ENCODE data around the gene ANKRD29. TPM values are rescaled to one million over a fixed set of nuclear protein-coding genes. Genes with fewer than 3 reads are reported as not detected.
"Not testable (repeated sequence)": the region's sequence is repeated elsewhere in the genome, so short reads cannot be mapped to it uniquely, and the experiment has no call there.

ANKRD29 gene
- total RNA-seq, 1 experiment from 2014 or later = 3.9 TPM

DNA sequence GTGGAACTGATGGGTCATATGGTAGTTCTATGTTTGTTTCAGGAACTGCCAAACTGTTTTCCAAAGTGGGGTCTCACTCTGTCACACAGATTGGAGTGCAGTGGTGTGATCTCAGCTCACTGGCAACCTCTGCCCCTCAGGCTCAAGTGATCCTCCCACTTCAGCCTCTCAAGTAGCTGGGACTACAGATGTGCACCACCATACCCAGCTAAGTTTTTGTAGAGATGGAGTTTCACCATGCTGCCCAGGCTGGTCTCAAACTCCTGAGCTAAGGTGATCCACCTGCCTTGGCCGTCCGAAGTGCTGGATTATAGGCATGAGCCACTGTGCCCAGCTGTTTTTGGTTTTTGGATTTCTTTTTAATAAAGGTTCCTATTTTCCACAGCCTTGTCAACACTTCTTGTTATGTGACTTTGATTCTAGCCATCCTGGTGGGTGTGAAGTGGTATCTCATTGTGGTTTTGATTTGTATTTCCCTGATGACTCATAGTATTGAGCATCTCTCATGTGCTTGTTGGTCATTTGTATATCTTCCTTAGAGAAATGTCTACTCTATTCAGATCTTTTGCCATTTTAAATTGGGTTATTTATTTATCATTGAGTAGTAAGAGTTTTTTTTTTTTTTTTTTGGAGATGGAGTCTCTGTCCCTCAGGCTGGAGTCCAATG lies 99.2 kb downstream of the ANKRD29 start:
- Histone ChIP-seq H3K36me3 (peaks cover 3% of the 10 kb centered on the region; the same call in 1 of the 2 replicates), H3K4me3 (no peak overlapping the region), H3K9me3 (replicated peaks) (no peaks in the 10 kb centered on the region), H3K27ac (no peak overlapping the region), H3K27me3 (no peaks in the 10 kb centered on the region), H3K4me1 (no peaks in the 10 kb centered on the region)
- DNase-seq = no peak

DNA sequence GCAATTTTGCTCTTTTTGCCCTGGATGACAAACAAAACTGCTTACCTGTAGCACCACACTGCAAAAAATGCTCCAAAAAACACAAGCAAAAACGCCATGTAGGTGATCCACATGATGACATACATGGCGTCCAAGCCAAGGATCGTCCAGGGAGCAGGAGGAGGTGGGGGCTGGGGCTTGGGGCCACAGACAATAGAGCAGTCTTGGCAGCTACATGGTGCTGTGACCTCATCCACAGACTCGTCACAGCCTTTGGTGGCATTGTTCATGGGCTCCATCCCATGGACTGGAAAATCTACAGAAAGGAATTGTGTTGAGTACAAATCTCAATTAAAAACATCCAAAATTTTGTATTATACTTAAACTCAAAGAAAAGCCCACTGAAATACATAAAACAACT lies 102.5 kb downstream of the ANKRD29 start:
- no peak for DNase-seq
- Histone ChIP-seq H3K9me3 (replicated peaks) (no peaks in the 10 kb centered on the region), H3K27ac (no peak overlapping the region), H3K27me3 (no peaks in the 10 kb centered on the region), H3K36me3 (peaks cover 3% of the 10 kb centered on the region; the same call in 1 of the 2 replicates), H3K4me1 (no peaks in the 10 kb centered on the region), H3K4me3 (no peak overlapping the region)

- not testable (repeated sequence) for DNase-seq; H3K4me3 ChIP-seq; H3K27me3 ChIP-seq; H3K27ac ChIP-seq; H3K9me3 ChIP-seq (replicated peaks); H3K36me3 ChIP-seq
- H3K4me1 ChIP-seq = peaks cover 10% of the 10 kb centered on the region; the same call in 1 of the 2 replicates
Observed at GRCh38 chr18:23557511-23557910, 105.2 kb downstream of the ANKRD29 start.

DNA sequence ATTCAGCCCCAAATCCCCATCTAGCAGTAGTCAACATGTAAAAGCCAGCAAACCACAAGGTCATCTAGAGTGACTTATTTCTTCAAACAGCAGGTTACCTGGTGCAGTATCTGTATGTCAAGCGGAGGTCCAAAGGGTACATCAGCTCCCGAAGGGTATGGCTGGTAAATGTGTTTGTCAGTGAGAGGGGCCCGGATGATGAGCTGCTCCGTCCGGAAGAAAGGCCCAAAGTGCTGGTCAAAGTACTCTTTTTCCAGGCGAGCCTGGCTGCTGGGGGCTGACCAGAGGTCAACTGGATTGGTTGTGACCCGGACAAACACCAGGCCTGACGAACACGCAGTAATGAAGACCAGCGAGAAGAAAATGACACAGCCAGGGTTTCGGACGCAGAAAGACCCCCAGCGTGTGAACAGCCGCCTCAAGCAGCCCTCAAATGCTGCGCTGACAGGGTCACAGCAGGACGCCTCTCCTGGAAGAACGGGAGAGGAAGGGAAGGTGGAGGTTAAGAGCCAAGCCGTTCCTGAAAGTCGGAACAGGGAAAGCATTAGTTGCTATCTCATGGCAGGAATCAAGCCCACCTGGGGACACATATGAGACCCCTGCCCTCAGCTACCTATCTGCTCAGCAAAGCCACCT lies 106.4 kb downstream of the ANKRD29 start:
- Histone ChIP-seq H3K36me3 (0 out of 2 replicates have a peak, but pooled peaks cover 4% of the 10 kb centered on the region), H3K4me1 (peaks cover 10% of the 10 kb centered on the region; the same call in 1 of the 2 replicates)

GRCh38 chr18:23553887-23554286 lies 108.8 kb downstream of the ANKRD29 start:
- Histone ChIP-seq H3K36me3 (0 out of 2 replicates have a peak, but pooled peaks cover 4% of the 10 kb centered on the region), H3K27me3 (no peaks in the 10 kb centered on the region), H3K4me3 (no peak overlapping the region), H3K9me3 (replicated peaks) (no peaks in the 10 kb centered on the region), H3K27ac (peak overlapping the region; percentile 87), H3K4me1 (peaks cover 10% of the 10 kb centered on the region; the same call in 1 of the 2 replicates)
- peak; percentile 83 to 88 for DNase-seq

More for the DNA sequence above, 106.4 kb downstream of the ANKRD29 start:
- Histone ChIP-seq H3K4me3 (no peak overlapping the region), H3K27me3 (no peaks in the 10 kb centered on the region), H3K27ac (no peak overlapping the region), H3K9me3 (replicated peaks) (no peaks in the 10 kb centered on the region)
- no peak for DNase-seq

DNA sequence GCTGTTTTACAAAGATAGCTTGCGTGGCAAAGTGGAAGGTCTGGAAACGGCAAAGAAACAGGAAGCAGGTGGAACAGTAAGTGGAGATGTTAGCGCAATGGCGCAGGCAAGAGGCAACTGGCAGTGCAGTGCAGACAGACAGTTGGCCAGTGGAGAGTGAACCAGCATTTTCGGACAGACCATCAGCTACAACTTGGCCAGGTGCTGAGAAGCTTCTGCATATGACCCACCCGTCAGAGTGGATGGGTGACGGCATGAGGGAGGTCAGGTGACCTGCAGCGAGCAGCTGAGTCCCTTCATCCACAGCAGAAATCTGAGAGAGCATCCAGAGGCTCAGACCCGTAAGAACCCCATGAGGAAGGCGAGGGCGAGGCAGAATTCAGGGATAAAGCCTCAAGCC lies 110.2 kb downstream of the ANKRD29 start:
- H3K27me3 ChIP-seq = no peaks in the 10 kb centered on the region
- DNase-seq = no peak
- no peak overlapping the region for H3K27ac ChIP-seq
- no peaks in the 10 kb centered on the region for H3K9me3 ChIP-seq (replicated peaks)
- H3K4me3 ChIP-seq = no peak overlapping the region
- H3K36me3 ChIP-seq = 0 out of 2 replicates have a peak, but pooled peaks cover 4% of the 10 kb centered on the region
- H3K4me1 ChIP-seq = peaks cover 10% of the 10 kb centered on the region; the same call in 1 of the 2 replicates

DNA sequence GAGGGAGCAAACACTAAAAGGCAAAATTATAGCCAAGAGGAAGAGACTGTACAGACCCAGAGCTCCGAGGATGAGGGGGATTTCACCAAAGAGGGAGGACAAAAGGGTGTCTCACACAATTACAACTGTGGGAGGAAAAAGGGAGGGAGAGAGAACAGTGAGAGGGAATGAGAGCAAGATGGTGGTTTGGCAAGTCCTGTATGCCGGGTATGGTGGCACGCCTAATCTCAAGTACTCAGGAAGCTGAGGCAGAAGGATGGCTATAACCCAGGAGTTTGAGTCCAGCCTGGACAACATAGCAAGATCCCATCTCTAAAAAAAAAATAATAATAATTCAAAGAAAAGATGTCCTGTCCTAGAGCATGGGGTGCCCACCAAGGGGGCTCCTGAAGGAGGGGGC lies 110.7 kb downstream of the ANKRD29 start:
- Histone ChIP-seq H3K27ac (no peak overlapping the region), H3K27me3 (no peaks in the 10 kb centered on the region), H3K4me3 (no peak overlapping the region), H3K9me3 (replicated peaks) (no peaks in the 10 kb centered on the region), H3K4me1 (peaks cover 10% of the 10 kb centered on the region; the same call in 1 of the 2 replicates), H3K36me3 (0 out of 2 replicates have a peak, but pooled peaks cover 4% of the 10 kb centered on the region)
- DNase-seq = no peak

- H3K36me3 ChIP-seq = 0 out of 2 replicates have a peak, but pooled peaks cover 4% of the 10 kb centered on the region
- no peak for DNase-seq
Observed at GRCh38 chr18:23550898-23551297, 111.8 kb downstream of the ANKRD29 start.

More at GRCh38 chr18:23550898-23551297, 111.8 kb downstream of the ANKRD29 start:
- H3K4me1 ChIP-seq = peaks cover 10% of the 10 kb centered on the region; the same call in 1 of the 2 replicates
- no peak overlapping the region for H3K27ac ChIP-seq
- no peaks in the 10 kb centered on the region for H3K9me3 ChIP-seq (replicated peaks)
- no peaks in the 10 kb centered on the region for H3K27me3 ChIP-seq
- H3K4me3 ChIP-seq = no peak overlapping the region

Other genes starting within 250 kb of the ANKRD29 start
- gene RIOK3, start 209.6 kb downstream of the ANKRD29 start, total RNA-seq (2014; rRNA removed; shearing (Covaris generic)) = 18.1 and 20.5 TPM in 2 replicates
- 18.6 and 18.8 TPM in 2 replicates for gene RMC1, start 159.4 kb downstream of the ANKRD29 start, total RNA-seq (2014; rRNA removed; shearing (Covaris generic))
- 21.3 and 22.4 TPM in 2 replicates for gene NPC1, start 76.4 kb downstream of the ANKRD29 start, total RNA-seq (2014; rRNA removed; shearing (Covaris generic))
- 0.04 and 0.08 TPM in 2 replicates for gene LAMA3, start 26.5 kb upstream of the ANKRD29 start, total RNA-seq (2014; rRNA removed; shearing (Covaris generic))